ENCODE data around the gene KRTAP10-5.

Gene KRTAP10-5

GRCh38 chr21:44549525-44550211 lies 30.7 kb downstream of the KRTAP10-5 start:
- no peak for DNase-seq (ENCODE audit: low read depth)

GRCh38 chr21:44548922-44549321 lies 31.5 kb downstream of the KRTAP10-5 start:
- no peak for DNase-seq (ENCODE audit: low read depth)

GRCh38 chr21:44548381-44548780 lies 32.0 kb downstream of the KRTAP10-5 start:
- DNase-seq (ENCODE audit: low read depth) = no peak

GRCh38 chr21:44547656-44548331 lies 32.6 kb downstream of the KRTAP10-5 start:
- DNase-seq (ENCODE audit: low read depth) = no peak

GRCh38 chr21:44544566-44544965 lies 35.8 kb downstream of the KRTAP10-5 start:
- DNase-seq (ENCODE audit: low read depth) = no peak

GRCh38 chr21:44542716-44543115 lies 37.7 kb downstream of the KRTAP10-5 start:
- DNase-seq (ENCODE audit: low read depth) = no peak

- DNase-seq (ENCODE audit: low read depth) = no peak
Observed at GRCh38 chr21:44540741-44541288, 39.6 kb downstream of the KRTAP10-5 start.

GRCh38 chr21:44539991-44540666 lies 40.3 kb downstream of the KRTAP10-5 start, which contains the start of gene KRTAP10-1:
Gene KRTAP10-1, minus strand, starts transcription at chr21:44540195. Its CDS starts 45 bp downstream, at chr21:44540150.
- no peak for DNase-seq (ENCODE audit: low read depth)

- DNase-seq (ENCODE audit: low read depth) = no peak
Observed at GRCh38 chr21:44539046-44539445, 41.4 kb downstream of the KRTAP10-5 start.

GRCh38 chr21:44537930-44538911 lies 42.2 kb downstream of the KRTAP10-5 start:
- no peak for DNase-seq (ENCODE audit: low read depth)

GRCh38 chr21:44535963-44536362 lies 44.4 kb downstream of the KRTAP10-5 start:
- DNase-seq (ENCODE audit: low read depth) = no peak

- DNase-seq (ENCODE audit: low read depth) = no peak
Observed at GRCh38 chr21:44534688-44535087, 45.7 kb downstream of the KRTAP10-5 start.

- DNase-seq (ENCODE audit: low read depth) = no peak
Observed at GRCh38 chr21:44533891-44534627, 46.3 kb downstream of the KRTAP10-5 start.

GRCh38 chr21:44533121-44533890 lies 47.1 kb downstream of the KRTAP10-5 start:
- DNase-seq (ENCODE audit: low read depth) = no peak

GRCh38 chr21:44532712-44533111 lies 47.7 kb downstream of the KRTAP10-5 start:
- DNase-seq (ENCODE audit: low read depth) = no peak

- DNase-seq (ENCODE audit: low read depth) = no peak
Observed at GRCh38 chr21:44531606-44532564, 48.5 kb downstream of the KRTAP10-5 start.

GRCh38 chr21:44530903-44531605 lies 49.4 kb downstream of the KRTAP10-5 start:
- DNase-seq (ENCODE audit: low read depth) = no peak

- DNase-seq (ENCODE audit: low read depth) = no peak
Observed at GRCh38 chr21:44530221-44530902, 50.0 kb downstream of the KRTAP10-5 start.
